GM19043 (cell line): ENCODE results near the gene PADI1.

Source experiments
- ATAC-seq: cut with Tn5 transposase; IDR thresholded peaks from one replicate; pipeline ENCODE4 v1.9.1; 2021; ENCODE audit warnings: low read depth; ENCODE audit not compliant: unreplicated experiment

The PADI1 gene, protein sequence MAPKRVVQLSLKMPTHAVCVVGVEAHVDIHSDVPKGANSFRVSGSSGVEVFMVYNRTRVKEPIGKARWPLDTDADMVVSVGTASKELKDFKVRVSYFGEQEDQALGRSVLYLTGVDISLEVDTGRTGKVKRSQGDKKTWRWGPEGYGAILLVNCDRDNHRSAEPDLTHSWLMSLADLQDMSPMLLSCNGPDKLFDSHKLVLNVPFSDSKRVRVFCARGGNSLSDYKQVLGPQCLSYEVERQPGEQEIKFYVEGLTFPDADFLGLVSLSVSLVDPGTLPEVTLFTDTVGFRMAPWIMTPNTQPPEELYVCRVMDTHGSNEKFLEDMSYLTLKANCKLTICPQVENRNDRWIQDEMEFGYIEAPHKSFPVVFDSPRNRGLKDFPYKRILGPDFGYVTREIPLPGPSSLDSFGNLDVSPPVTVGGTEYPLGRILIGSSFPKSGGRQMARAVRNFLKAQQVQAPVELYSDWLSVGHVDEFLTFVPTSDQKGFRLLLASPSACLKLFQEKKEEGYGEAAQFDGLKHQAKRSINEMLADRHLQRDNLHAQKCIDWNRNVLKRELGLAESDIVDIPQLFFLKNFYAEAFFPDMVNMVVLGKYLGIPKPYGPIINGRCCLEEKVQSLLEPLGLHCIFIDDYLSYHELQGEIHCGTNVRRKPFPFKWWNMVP

DNA sequence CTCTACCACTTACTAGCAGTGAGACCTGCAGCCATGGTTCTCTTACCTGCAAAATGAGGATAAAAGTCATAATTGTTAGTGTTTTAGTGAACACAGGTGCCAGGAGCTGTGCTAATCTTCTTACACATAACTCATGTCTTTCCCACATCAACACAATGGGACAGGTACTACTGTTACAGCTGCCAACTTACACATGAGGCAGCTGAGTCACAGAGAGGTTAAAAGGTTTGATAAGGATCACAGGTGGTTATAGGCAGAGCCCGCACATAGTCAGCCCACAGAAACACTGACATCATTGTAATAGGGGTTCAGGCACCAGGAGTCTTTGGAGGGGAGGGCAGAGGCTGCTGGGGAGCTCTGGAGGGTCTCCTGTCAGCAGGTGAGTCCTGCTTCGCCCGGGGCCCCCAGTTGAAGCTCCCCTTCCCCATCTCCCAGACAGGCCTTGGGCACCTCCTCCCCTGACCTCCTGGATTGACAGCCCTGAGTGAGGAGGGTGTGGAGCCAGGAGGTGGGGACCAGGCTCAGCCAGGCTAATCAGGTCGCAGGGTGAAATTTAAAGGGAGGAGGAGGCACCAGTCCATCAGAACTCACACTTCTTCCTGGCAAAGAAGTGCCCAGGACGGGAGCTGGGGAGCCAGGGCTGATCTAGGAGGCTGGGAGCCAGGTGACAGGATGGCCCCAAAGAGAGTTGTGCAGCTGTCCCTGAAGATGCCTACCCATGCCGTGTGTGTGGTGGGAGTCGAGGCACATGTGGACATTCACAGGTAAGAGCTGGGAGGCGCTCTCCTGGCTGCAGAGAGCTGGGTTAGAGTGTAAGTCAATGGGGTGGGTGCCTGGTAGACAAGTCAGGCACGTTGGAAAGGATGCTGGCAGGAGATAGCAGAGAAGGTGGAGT lies at the start of gene PADI1:
PADI1 (plus strand) TSS at position 583 of the 895 bp plus-strand sequence; CDS start at position 673, 90 bp downstream.
- no peak for ATAC-seq

DNA sequence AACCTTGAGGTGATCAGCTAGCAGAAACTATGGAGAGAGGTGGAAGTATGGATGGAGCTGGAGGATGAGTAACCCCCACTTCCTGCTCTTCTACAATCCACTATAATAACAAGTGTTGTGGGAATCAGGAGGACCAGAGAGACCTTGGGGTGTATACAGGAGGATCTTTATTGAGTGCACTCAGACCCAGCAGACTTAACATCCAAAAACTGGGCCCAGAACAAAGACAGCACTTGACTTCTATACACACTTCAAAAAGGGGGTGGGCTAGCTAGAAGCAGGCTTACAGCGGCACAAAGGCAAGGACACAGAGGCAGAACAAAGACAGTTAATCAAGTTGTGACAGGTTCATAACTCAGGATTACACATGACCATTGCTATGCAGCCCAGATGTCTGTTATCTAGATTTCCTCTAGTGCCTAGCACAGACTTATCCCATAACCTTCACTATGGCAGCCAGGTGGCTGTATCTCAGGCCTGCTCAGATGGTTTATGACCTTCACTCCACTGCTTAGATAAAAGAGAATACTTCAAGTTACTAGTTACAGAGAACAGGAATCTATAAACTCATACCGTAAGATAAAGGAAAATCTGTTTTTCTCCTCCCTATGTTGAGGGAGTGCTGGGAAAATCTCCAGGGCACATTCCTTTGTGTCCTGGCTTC lies 49.5 kb upstream of the PADI1 start:
- no peak for ATAC-seq

- ATAC-seq, result no peak
These were observed 48.8 kb upstream of the PADI1 start for GRCh38 chr1:17156108-17156507.

DNA sequence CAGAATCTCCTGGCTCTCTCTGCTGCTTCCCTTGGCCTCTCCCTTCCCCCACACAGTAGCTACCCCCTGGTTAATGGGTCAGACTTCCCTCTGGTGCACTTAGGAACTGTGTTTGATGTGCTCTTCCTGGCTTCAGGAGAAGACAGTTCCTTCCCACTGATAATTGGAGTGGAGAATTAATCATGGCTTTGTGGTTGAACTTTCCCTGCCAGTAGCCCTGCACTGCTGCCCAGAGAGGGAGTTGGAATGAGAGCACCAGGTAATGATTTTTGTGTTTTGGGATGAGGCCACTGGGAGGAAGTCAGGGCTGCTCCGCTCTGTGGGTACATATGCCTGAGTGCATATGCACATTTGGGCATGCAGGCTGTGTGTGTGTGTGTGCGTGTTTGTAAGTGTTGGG lies 46.0 kb upstream of the PADI1 start:
- ATAC-seq, result no peak

DNA sequence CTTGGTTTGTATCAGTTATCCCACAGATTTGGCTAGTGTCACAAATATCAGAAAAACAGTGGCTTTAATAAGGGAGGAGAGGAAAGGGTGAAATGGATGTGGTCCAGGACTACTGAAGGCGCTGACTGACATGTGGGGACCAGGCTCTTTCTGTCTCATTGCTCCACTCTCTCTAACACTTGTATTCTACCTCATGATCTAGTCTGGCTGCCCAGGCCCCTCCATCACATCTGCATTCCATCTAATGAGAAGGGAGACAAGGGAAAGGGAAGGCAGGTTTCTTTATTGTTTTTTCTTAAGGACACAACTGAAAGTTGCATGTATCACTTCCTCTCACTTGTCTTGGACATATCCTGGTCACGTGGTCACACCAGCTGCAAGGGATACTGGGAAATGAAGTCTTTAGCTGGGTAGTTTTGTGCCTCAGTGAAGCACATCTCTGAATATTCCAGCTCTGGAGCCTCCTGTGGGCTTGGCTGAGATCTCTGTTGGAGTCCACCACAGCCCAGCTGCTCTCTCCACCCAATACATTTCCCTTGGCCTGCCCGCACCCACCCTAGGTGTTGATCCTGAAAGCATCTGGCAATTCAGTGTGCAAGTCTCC lies 43.7 kb upstream of the PADI1 start:
- ATAC-seq, result no peak

DNA sequence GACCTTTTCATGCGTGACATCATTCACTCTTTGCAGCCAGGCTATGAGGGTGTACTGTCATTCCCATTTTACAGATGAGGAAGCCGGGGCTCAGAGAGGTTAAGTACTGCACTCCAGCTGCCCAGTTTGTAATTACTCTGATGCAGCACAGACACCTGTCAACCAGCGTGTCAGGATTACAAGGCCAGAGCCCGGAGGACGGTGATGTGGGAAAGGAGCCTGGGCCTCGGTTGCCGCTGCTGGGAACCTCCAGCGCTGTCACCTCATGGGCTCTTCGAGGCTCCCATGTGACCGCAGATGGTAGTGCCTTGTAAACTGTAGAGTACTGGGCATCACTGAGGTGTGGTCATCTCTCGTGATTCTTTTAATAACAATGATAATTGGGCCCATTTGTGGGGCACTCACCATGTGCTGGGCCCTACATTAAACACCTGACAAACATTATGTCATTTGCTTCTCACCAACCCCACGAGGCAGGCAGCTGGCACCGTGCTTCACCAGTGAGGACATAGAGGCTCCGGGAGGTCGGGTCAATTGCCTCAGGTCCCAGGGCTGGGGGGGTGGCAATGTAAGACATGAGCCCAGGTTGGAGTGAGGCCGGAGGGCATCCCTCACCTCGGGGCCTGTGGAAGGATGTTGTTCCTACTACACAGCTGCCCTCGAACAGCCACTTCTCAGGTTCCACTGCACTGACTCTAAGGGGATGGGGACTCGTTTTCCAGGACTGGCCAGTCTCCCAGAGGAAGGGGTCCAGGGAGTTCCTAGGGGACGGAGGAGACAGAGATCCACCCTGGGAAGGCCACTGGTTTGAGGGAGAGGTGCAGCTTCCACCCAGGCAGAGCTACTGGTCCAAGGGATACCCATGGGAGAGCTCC lies 42.8 kb upstream of the PADI1 start:
- no peak for ATAC-seq

- no peak for ATAC-seq
These were observed 42.0 kb upstream of the PADI1 start for GRCh38 chr1:17162941-17163340.

GRCh38 chr1:17163371-17163770 lies 41.6 kb upstream of the PADI1 start:
- no peak for ATAC-seq

- no peak for ATAC-seq
These were observed 40.9 kb upstream of the PADI1 start for GRCh38 chr1:17163789-17164666.

DNA sequence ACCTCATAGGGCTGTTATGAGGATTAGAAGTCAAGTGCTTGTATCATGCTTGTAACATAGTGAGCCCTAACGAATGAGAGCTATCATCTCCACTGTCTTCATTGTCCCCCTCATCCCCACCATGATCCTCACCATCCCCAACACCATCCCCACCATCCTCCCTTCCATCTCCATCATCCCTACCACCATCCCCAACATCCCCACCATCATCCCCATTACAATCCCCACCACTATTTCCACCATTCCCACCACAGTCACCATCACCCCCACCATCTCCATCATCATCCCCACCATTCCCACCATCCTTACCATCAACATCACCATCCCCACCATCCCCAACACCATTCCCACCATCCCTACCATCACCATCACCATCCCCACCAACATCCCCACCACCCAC lies 39.1 kb upstream of the PADI1 start:
- no peak for ATAC-seq

GRCh38 chr1:17167041-17167785 lies 37.7 kb upstream of the PADI1 start:
- ATAC-seq, result no peak

- no peak for ATAC-seq
These were observed 37.2 kb upstream of the PADI1 start for GRCh38 chr1:17167786-17168090.

- no peak for ATAC-seq
These were observed 36.6 kb upstream of the PADI1 start for GRCh38 chr1:17168091-17168876.

DNA sequence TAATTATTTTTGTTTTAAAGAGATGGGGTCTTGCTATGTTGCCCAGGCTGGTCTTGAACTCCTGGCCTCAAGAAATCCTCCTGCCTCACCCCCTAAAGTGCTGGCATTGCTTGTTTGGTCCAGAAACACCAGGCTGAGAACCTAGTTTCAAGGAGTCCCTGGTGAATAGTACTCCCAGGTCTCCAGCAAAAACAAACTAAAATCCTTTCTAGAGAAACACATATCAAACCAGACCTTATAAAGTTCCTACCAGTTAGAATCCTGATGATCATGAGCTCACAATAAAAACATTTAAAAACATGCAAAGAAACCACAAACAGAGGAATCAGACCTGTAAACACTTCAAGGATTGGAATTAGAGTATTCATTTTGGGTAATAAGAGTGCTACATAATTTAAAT lies 34.4 kb upstream of the PADI1 start:
- ATAC-seq, result no peak

GRCh38 chr1:17173217-17173616 lies 31.7 kb upstream of the PADI1 start:
- ATAC-seq, result no peak

DNA sequence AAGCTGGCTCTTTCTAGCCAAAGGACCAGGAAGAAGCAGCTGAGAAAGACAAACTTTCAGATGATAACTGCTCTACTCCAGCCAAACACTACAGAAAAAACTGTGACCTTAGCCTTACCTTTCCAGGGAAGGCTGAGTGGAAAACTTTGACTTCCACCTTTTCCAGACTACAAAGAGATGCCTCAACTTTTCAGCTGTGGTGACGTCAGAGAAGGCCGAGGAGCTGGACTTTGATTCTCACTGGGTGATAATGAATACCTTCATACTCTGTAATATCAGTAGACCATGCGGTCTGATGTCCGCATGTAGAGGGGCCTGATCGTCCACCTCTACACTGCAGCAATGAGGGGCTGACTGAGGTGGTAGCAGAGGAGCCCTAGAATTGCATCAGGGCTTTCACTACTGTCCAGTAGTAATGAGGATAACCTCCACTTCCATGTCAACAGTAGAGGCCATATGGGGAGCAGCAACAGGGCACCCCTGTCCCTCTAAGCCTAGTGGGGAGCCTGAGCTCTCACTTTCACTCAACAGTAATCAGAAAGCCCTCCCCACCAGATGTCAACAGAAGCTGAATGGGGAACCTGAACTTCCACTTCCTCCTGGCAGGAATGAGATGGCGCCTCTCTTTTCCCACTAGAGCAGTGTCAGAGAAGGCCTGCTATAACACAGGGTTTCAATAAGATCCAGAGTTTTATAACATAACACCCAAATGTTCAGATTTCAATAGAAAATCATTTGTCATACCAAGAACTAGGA lies 28.4 kb upstream of the PADI1 start:
- ATAC-seq, result no peak
